ENCODE data around the gene SAMD13.
A peak's percentile ranks its signal among the peaks of the same experiment; 100 is the strongest.

SAMD13 gene

GRCh38 chr1:84363019-84363418, 61.5 kb downstream of the SAMD13 start:
- Histone ChIP-seq H2BK120ac (ENCODE audit: low read depth, low read length) (no peak overlapping the region), H3K9me3 (replicated peaks in 1 of 2; ENCODE audit: control insufficient read depth in 2 of 2, insufficient read depth in 1 of 2, low read depth in 1 of 2, low read length in 2 of 2) (peaks cover 0 to 2% of the 10 kb centered on the region in 2 donors), H3K4me3 (ENCODE audit: low read length in 2 of 2) (no peak overlapping the region), H3K4me1 (ENCODE audit: control insufficient read depth in 2 of 2, insufficient read depth in 1 of 2, low read depth in 1 of 2, low read length in 2 of 2) (peaks cover 0 to 3% of the 10 kb centered on the region in 2 donors), H3K4ac (ENCODE audit: low read length) (no peak overlapping the region), H3K14ac (ENCODE audit: low read length) (no peak overlapping the region), H3K4me2 (ENCODE audit: insufficient read depth, low read length, poor library complexity, severe bottlenecking) (no peak overlapping the region), H2AFZ (ENCODE audit: low read length) (peak overlapping the region; percentile 76), H3K23ac (ENCODE audit: low read depth, low read length, poor library complexity) (no peak overlapping the region), H3K18ac (ENCODE audit: low read length) (no peak overlapping the region), H2AK5ac (ENCODE audit: low read depth, low read length) (no peak overlapping the region), H3K27me3 (ENCODE audit: control insufficient read depth in 3 of 3, insufficient read depth in 3 of 3, low read depth in 1 of 3, low read length in 3 of 3) (no peaks in the 10 kb centered on the region), H2BK15ac (ENCODE audit: low read length) (no peak overlapping the region), H2BK12ac (ENCODE audit: low read length) (no peak overlapping the region), H3K9ac (ENCODE audit: low read depth, low read length, poor library complexity) (no peak overlapping the region), H3K79me1 (ENCODE audit: low read depth, low read length) (no peaks in the 10 kb centered on the region), H4K91ac (ENCODE audit: low read depth, low read length, poor library complexity) (no peak overlapping the region), H3K27ac (replicated peaks; ENCODE audit: low read length) (no peak overlapping the region), H3K36me3 (replicated peaks in 1 of 2; ENCODE audit: control insufficient read depth in 2 of 2, insufficient read depth in 2 of 2, low read length in 2 of 2) (no peaks in the 10 kb centered on the region), H2BK5ac (ENCODE audit: low read length) (no peak overlapping the region), H4K8ac (ENCODE audit: low read depth, low read length) (no peak overlapping the region)
- WGBS, 2 donors (ENCODE audit: extremely low coverage in 2 of 2, insufficient read length in 2 of 2, insufficient replicate concordance in 1 of 2), result no CpG with 5 or more reads among the region's 5 CpGs
- DNase-seq (ENCODE audit: low spot score), result no peak

GRCh38 chr1:84363622-84364021, 62.1 kb downstream of the SAMD13 start:
- H3K27ac ChIP-seq (replicated peaks; ENCODE audit: low read length), result no peak overlapping the region
- no peak overlapping the region for H2AFZ ChIP-seq (ENCODE audit: low read length)
- H3K4me3 ChIP-seq (ENCODE audit: low read length in 2 of 2), result no peak overlapping the region
- H2BK15ac ChIP-seq (ENCODE audit: low read length), result no peak overlapping the region
- no peak overlapping the region for H3K4ac ChIP-seq (ENCODE audit: low read length)
- H2BK120ac ChIP-seq (ENCODE audit: low read depth, low read length), result no peak overlapping the region
- peaks cover 0 to 3% of the 10 kb centered on the region in 2 donors for H3K4me1 ChIP-seq (ENCODE audit: control insufficient read depth in 2 of 2, insufficient read depth in 1 of 2, low read depth in 1 of 2, low read length in 2 of 2)
- H3K36me3 ChIP-seq (replicated peaks in 1 of 2; ENCODE audit: control insufficient read depth in 2 of 2, insufficient read depth in 2 of 2, low read length in 2 of 2), result no peaks in the 10 kb centered on the region
- H2BK5ac ChIP-seq (ENCODE audit: low read length), result no peak overlapping the region
- H3K27me3 ChIP-seq (ENCODE audit: control insufficient read depth in 3 of 3, insufficient read depth in 3 of 3, low read depth in 1 of 3, low read length in 3 of 3), result no peaks in the 10 kb centered on the region
- no CpG with 5 or more reads among the region's 5 CpGs for WGBS, 2 donors (ENCODE audit: extremely low coverage in 2 of 2, insufficient read length in 2 of 2, insufficient replicate concordance in 1 of 2)
- H3K9me3 ChIP-seq (replicated peaks in 1 of 2; ENCODE audit: control insufficient read depth in 2 of 2, insufficient read depth in 1 of 2, low read depth in 1 of 2, low read length in 2 of 2), result peaks cover 0 to 2% of the 10 kb centered on the region in 2 donors
- no peak overlapping the region for H2AK5ac ChIP-seq (ENCODE audit: low read depth, low read length)
- no peak overlapping the region for H3K23ac ChIP-seq (ENCODE audit: low read depth, low read length, poor library complexity)
- DNase-seq (ENCODE audit: low spot score), result no peak
- H3K9ac ChIP-seq (ENCODE audit: low read depth, low read length, poor library complexity), result no peak overlapping the region
- no peak overlapping the region for H2BK12ac ChIP-seq (ENCODE audit: low read length)
- H3K14ac ChIP-seq (ENCODE audit: low read length), result no peak overlapping the region
- H4K8ac ChIP-seq (ENCODE audit: low read depth, low read length), result no peak overlapping the region
- no peak overlapping the region for H3K4me2 ChIP-seq (ENCODE audit: insufficient read depth, low read length, poor library complexity, severe bottlenecking)
- no peak overlapping the region for H3K18ac ChIP-seq (ENCODE audit: low read length)
- H4K91ac ChIP-seq (ENCODE audit: low read depth, low read length, poor library complexity), result no peak overlapping the region
- H3K79me1 ChIP-seq (ENCODE audit: low read depth, low read length), result no peaks in the 10 kb centered on the region

- Histone ChIP-seq H3K9me3 (replicated peaks in 1 of 2; ENCODE audit: control insufficient read depth in 2 of 2, insufficient read depth in 1 of 2, low read depth in 1 of 2, low read length in 2 of 2) (peaks cover 0 to 2% of the 10 kb centered on the region in 2 donors), H3K79me1 (ENCODE audit: low read depth, low read length) (no peaks in the 10 kb centered on the region), H4K8ac (ENCODE audit: low read depth, low read length) (no peak overlapping the region), H2AK5ac (ENCODE audit: low read depth, low read length) (no peak overlapping the region), H3K27ac (replicated peaks; ENCODE audit: low read length) (no peak overlapping the region), H3K4me3 (ENCODE audit: low read length in 2 of 2) (no peak overlapping the region), H3K4ac (ENCODE audit: low read length) (no peak overlapping the region), H2BK120ac (ENCODE audit: low read depth, low read length) (no peak overlapping the region), H3K4me2 (ENCODE audit: insufficient read depth, low read length, poor library complexity, severe bottlenecking) (no peak overlapping the region), H3K36me3 (replicated peaks in 1 of 2; ENCODE audit: control insufficient read depth in 2 of 2, insufficient read depth in 2 of 2, low read length in 2 of 2) (no peaks in the 10 kb centered on the region), H3K18ac (ENCODE audit: low read length) (no peak overlapping the region), H3K27me3 (ENCODE audit: control insufficient read depth in 3 of 3, insufficient read depth in 3 of 3, low read depth in 1 of 3, low read length in 3 of 3) (no peaks in the 10 kb centered on the region), H2AFZ (ENCODE audit: low read length) (peak overlapping the region; percentile 54), H2BK5ac (ENCODE audit: low read length) (no peak overlapping the region), H3K14ac (ENCODE audit: low read length) (no peak overlapping the region), H3K23ac (ENCODE audit: low read depth, low read length, poor library complexity) (no peak overlapping the region), H3K4me1 (ENCODE audit: control insufficient read depth in 2 of 2, insufficient read depth in 1 of 2, low read depth in 1 of 2, low read length in 2 of 2) (peaks cover 0 to 5% of the 10 kb centered on the region in 2 donors), H2BK12ac (ENCODE audit: low read length) (no peak overlapping the region), H4K91ac (ENCODE audit: low read depth, low read length, poor library complexity) (no peak overlapping the region), H2BK15ac (ENCODE audit: low read length) (no peak overlapping the region), H3K9ac (ENCODE audit: low read depth, low read length, poor library complexity) (no peak overlapping the region)
- WGBS, 2 donors (ENCODE audit: extremely low coverage in 2 of 2, insufficient read length in 2 of 2, insufficient replicate concordance in 1 of 2), result no CpG with 5 or more reads among the region's 3 CpGs
- DNase-seq (ENCODE audit: low spot score), result no peak
Measured at GRCh38 chr1:84365225-84366221, 64.0 kb downstream of the SAMD13 start.

- Histone ChIP-seq H3K27me3 (ENCODE audit: control insufficient read depth in 3 of 3, insufficient read depth in 3 of 3, low read depth in 1 of 3, low read length in 3 of 3) (no peaks in the 10 kb centered on the region), H3K4me1 (ENCODE audit: control insufficient read depth in 2 of 2, insufficient read depth in 1 of 2, low read depth in 1 of 2, low read length in 2 of 2) (peaks cover 0 to 5% of the 10 kb centered on the region in 2 donors)
- no CpG with 5 or more reads among the region's 2 CpGs for WGBS, 2 donors (ENCODE audit: extremely low coverage in 2 of 2, insufficient read length in 2 of 2, insufficient replicate concordance in 1 of 2)
Measured at GRCh38 chr1:84366786-84367185, 65.3 kb downstream of the SAMD13 start.

More at GRCh38 chr1:84366786-84367185, 65.3 kb downstream of the SAMD13 start:
- H3K18ac ChIP-seq (ENCODE audit: low read length), result no peak overlapping the region
- no peak overlapping the region for H3K4me2 ChIP-seq (ENCODE audit: insufficient read depth, low read length, poor library complexity, severe bottlenecking)
- no peak overlapping the region for H2AK5ac ChIP-seq (ENCODE audit: low read depth, low read length)
- no peak overlapping the region for H2BK120ac ChIP-seq (ENCODE audit: low read depth, low read length)
- H3K79me1 ChIP-seq (ENCODE audit: low read depth, low read length), result no peaks in the 10 kb centered on the region
- no peak overlapping the region for H2BK12ac ChIP-seq (ENCODE audit: low read length)
- H3K36me3 ChIP-seq (replicated peaks in 1 of 2; ENCODE audit: control insufficient read depth in 2 of 2, insufficient read depth in 2 of 2, low read length in 2 of 2), result no peaks in the 10 kb centered on the region
- no peak overlapping the region for H4K8ac ChIP-seq (ENCODE audit: low read depth, low read length)
- no peak overlapping the region for H3K4me3 ChIP-seq (ENCODE audit: low read length in 2 of 2)
- no peak overlapping the region for H2AFZ ChIP-seq (ENCODE audit: low read length)
- H4K91ac ChIP-seq (ENCODE audit: low read depth, low read length, poor library complexity), result no peak overlapping the region
- H3K9ac ChIP-seq (ENCODE audit: low read depth, low read length, poor library complexity), result no peak overlapping the region
- H2BK15ac ChIP-seq (ENCODE audit: low read length), result no peak overlapping the region
- DNase-seq (ENCODE audit: low spot score), result no peak
- no peak overlapping the region for H3K4ac ChIP-seq (ENCODE audit: low read length)
- H3K14ac ChIP-seq (ENCODE audit: low read length), result no peak overlapping the region
- H3K23ac ChIP-seq (ENCODE audit: low read depth, low read length, poor library complexity), result no peak overlapping the region
- H3K9me3 ChIP-seq (replicated peaks in 1 of 2; ENCODE audit: control insufficient read depth in 2 of 2, insufficient read depth in 1 of 2, low read depth in 1 of 2, low read length in 2 of 2), result peaks cover 0 to 2% of the 10 kb centered on the region in 2 donors
- no peak overlapping the region for H3K27ac ChIP-seq (replicated peaks; ENCODE audit: low read length)
- no peak overlapping the region for H2BK5ac ChIP-seq (ENCODE audit: low read length)

Measured in neuronal stem cell (in vitro differentiated cells).